Activated CD4-positive, alpha-beta T cell treated with anti-CD3 and anti-CD28 coated beads for 48 hours (primary cell): ENCODE data around the gene AK3.
"Not testable (repeated sequence)": the region's sequence is repeated elsewhere in the genome, so short reads cannot be mapped to it uniquely, and the experiment has no call there.

Experiments
- DNase-seq: peaks from one replicate; pipeline ENCODE4 v3.0.0-alpha.2; 2020

Gene AK3

GRCh38 chr9:4740638-4741364, at the start of gene AK3:
TSS of gene AK3 (minus strand) at chr9:4741202. CDS start at chr9:4741087, 115 bp downstream.
- peak; percentile 87 for DNase-seq

- DNase-seq, result no peak
Measured at GRCh38 chr9:4788703-4789102, 47.7 kb upstream of the AK3 start.

- no peak for DNase-seq
Measured at GRCh38 chr9:4787876-4788275, 46.9 kb upstream of the AK3 start.

- DNase-seq, result no peak
Measured at GRCh38 chr9:4786599-4786998, 45.6 kb upstream of the AK3 start.

GRCh38 chr9:4784403-4784802, 43.4 kb upstream of the AK3 start:
- no peak for DNase-seq

- DNase-seq, result not testable (repeated sequence)
Measured at GRCh38 chr9:4783191-4783590, 42.2 kb upstream of the AK3 start.

- DNase-seq, result no peak
Measured at GRCh38 chr9:4781408-4781807, 40.4 kb upstream of the AK3 start.

- DNase-seq, result no peak
Measured at GRCh38 chr9:4780651-4781050, 39.6 kb upstream of the AK3 start.

- not testable (repeated sequence) for DNase-seq
Measured at GRCh38 chr9:4774958-4775357, 34.0 kb upstream of the AK3 start.

- no peak for DNase-seq
Measured at GRCh38 chr9:4774209-4774608, 33.2 kb upstream of the AK3 start.

- DNase-seq, result no peak
Measured at GRCh38 chr9:4771788-4772187, 30.8 kb upstream of the AK3 start.

GRCh38 chr9:4769321-4770080, 28.5 kb upstream of the AK3 start:
- peak; percentile 52 for DNase-seq

- DNase-seq, result no peak
Measured at GRCh38 chr9:4768681-4769080, 27.7 kb upstream of the AK3 start.

GRCh38 chr9:4764033-4764432, 23.0 kb upstream of the AK3 start:
- no peak for DNase-seq

GRCh38 chr9:4762886-4763541, 22.0 kb upstream of the AK3 start:
- peak; percentile 22 for DNase-seq

GRCh38 chr9:4762108-4762885, 21.3 kb upstream of the AK3 start:
- DNase-seq, result peak; percentile 86

GRCh38 chr9:4760122-4760521, 19.1 kb upstream of the AK3 start:
- no peak for DNase-seq

GRCh38 chr9:4756420-4756819, 15.4 kb upstream of the AK3 start:
- DNase-seq, result no peak

- DNase-seq, result no peak
Measured at GRCh38 chr9:4755026-4755609, 14.1 kb upstream of the AK3 start.

- DNase-seq, result not testable (repeated sequence)
Measured at GRCh38 chr9:4754530-4754929, 13.5 kb upstream of the AK3 start.

- no peak for DNase-seq
Measured at GRCh38 chr9:4750023-4750673, 9.1 kb upstream of the AK3 start.

- DNase-seq, result no peak
Measured at GRCh38 chr9:4748612-4749011, 7.6 kb upstream of the AK3 start.
